ENCODE measurements around the gene C2CD4C. TPM values are rescaled to one million over a fixed set of nuclear protein-coding genes. Genes with fewer than 3 reads are reported as not detected.
A peak's percentile ranks its signal among the peaks of the same experiment; 100 is the strongest.
"Not testable (repeated sequence)": the region's sequence is repeated elsewhere in the genome, so short reads cannot be mapped to it uniquely, and the experiment has no call there.

The C2CD4C gene
- total RNA-seq, 1 donor from 2014 or later = 0.16 TPM

- ATAC-seq = no peak
Measured at GRCh38 chr19:398719-399118, 10.2 kb downstream of the C2CD4C start.

- no peak for ATAC-seq
Measured at GRCh38 chr19:397941-398706, 10.8 kb downstream of the C2CD4C start.

- ATAC-seq = no peak
Measured at GRCh38 chr19:397321-397720, 11.6 kb downstream of the C2CD4C start.

- no peak for ATAC-seq
Measured at GRCh38 chr19:395467-395866, 13.5 kb downstream of the C2CD4C start.

GRCh38 chr19:394857-395256, 14.1 kb downstream of the C2CD4C start:
- ATAC-seq = not testable (repeated sequence)

- not testable (repeated sequence) for ATAC-seq
Measured at GRCh38 chr19:393560-393959, 15.4 kb downstream of the C2CD4C start.

GRCh38 chr19:392375-392970, 16.5 kb downstream of the C2CD4C start:
- no peak for ATAC-seq

GRCh38 chr19:391726-392374, 17.1 kb downstream of the C2CD4C start:
- ATAC-seq = no peak

GRCh38 chr19:391207-391557, 17.8 kb downstream of the C2CD4C start:
- no peak for ATAC-seq

GRCh38 chr19:390386-391206, 18.4 kb downstream of the C2CD4C start:
- peak; percentile 18 for ATAC-seq

- ATAC-seq = no peak
Measured at GRCh38 chr19:389935-390289, 19.0 kb downstream of the C2CD4C start.

GRCh38 chr19:389255-389934, 19.6 kb downstream of the C2CD4C start:
- ATAC-seq = peak; percentile 18

GRCh38 chr19:388691-389090, 20.3 kb downstream of the C2CD4C start:
- no peak for ATAC-seq

- ATAC-seq = no peak
Measured at GRCh38 chr19:387777-388176, 21.2 kb downstream of the C2CD4C start.

- not testable (repeated sequence) for ATAC-seq
Measured at GRCh38 chr19:386632-387301, 22.2 kb downstream of the C2CD4C start.

- not testable (repeated sequence) for ATAC-seq
Measured at GRCh38 chr19:386189-386588, 22.8 kb downstream of the C2CD4C start.

GRCh38 chr19:384799-385169, 24.2 kb downstream of the C2CD4C start:
- ATAC-seq = no peak

GRCh38 chr19:383922-384798, 24.8 kb downstream of the C2CD4C start:
- peak; percentile 25 for ATAC-seq

- ATAC-seq = no peak
Measured at GRCh38 chr19:383040-383439, 25.9 kb downstream of the C2CD4C start.

- ATAC-seq = peak; percentile 66
Measured at GRCh38 chr19:382578-382977, 26.4 kb downstream of the C2CD4C start.

GRCh38 chr19:381901-382300, 27.0 kb downstream of the C2CD4C start:
- not testable (repeated sequence) for ATAC-seq

Data from esophagus mucosa (tissue), 1 donor.